ENCODE measurements around the gene SERPINI1. TPM values are rescaled to one million over a fixed set of nuclear protein-coding genes. Genes with fewer than 3 reads are reported as not detected.

Gene SERPINI1, protein sequence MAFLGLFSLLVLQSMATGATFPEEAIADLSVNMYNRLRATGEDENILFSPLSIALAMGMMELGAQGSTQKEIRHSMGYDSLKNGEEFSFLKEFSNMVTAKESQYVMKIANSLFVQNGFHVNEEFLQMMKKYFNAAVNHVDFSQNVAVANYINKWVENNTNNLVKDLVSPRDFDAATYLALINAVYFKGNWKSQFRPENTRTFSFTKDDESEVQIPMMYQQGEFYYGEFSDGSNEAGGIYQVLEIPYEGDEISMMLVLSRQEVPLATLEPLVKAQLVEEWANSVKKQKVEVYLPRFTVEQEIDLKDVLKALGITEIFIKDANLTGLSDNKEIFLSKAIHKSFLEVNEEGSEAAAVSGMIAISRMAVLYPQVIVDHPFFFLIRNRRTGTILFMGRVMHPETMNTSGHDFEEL
- total RNA-seq: 2.3 and 2.7 TPM in 2 replicates

DNA sequence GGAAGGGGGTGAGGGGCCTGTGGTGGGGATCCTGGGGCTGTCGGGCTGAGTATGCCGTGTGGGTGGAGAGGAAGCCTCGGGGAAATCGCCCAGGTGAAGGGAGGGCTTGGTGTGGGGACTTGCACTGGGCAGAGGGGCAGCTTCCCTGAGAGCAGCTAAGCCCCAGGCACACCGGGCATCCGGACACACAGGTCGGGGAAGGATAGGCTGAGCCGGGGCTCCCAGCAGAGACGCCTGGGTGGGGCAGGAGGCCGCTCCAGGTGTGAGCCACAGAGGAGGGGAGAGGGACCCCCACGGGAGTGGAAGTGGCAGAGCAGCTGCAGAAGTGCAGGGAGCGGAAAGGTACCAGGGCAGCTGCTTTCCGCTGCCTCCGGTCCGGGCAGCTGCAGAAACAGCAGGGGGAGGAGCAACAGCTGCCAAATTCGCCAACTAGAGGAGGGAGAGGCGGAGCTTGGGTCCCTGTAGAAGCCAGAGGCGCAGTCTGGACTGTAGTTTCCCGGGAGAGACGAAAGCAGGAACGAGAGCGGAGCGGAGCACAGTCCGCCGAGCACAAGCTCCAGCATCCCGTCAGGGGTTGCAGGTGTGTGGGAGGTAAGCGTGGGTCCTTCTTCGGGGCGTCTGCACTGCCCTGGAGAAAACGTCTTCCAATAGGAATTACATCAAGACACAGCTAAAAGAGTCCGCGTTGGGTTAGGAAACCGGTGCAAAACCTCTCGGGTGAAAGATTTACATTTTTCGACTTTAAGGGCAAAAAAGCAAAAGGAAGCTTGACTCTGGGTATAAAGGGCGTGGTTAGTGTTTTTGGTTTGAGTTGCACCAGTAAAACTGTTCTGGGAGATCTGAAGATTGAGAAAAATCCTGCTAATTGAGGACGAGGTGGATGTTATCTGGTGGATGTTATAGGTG is at the start of gene SERPINI1:
Gene SERPINI1, plus strand, starts transcription at position 489 of the 906 bp plus-strand sequence. CDS start 53,408 bp downstream, outside the sequence.

DNA sequence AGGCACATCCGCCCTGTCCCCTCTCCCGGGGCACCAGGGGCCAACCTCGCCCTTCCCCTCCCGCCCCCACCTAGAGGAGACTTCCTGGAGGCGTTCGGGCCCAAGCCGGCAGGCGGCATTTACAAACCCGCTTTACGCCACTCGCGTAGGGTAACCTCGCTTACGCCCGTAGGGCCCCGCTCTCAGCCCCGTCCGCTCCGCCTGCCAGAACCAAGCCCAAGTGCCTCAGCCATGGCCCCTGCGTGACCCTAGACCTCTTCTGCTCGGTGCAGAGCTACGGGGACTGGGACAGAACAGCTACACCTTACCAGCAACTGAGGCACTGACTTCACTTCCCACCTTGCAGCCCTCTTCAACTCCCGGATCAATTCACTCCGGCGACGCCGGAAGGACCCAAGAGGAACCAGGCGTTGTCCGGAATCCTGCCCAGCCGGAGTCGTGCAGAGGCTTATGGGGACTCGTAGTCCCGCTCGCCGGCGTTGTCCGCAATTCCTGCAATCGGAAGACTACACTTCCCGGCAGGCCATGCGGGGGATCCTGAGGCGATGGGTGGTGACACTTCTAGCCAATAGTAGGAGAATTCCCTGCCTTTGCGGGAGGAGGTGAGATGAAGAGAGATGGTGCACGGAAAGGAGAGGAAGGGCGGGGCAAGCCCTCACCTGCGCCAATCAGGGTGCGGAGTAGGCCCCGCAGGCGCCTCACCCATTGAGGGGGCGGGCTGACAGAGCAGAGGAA is 856 bp upstream of the SERPINI1 start, which contains the start of gene PDCD10:
Gene PDCD10, minus strand, starts transcription at position 395 of the 735 bp plus-strand sequence. CDS start 14,735 bp downstream, outside the sequence.

Other genes with a start within 250 kb of the SERPINI1 start
- gene WDR49, start 81.8 kb upstream of the SERPINI1 start, total RNA-seq: 0.07 and 0.34 TPM in 2 replicates
- gene PDCD10, start 829 bp upstream of the SERPINI1 start, total RNA-seq: 110 and 122 TPM in 2 replicates

Data from nasal cavity respiratory epithelium epithelial cell of viscerocranial mucosa (primary cell).